Left renal cortex interstitium (tissue), 4 donors: ENCODE results near the gene NUMB. TPM values are rescaled to one million over a fixed set of nuclear protein-coding genes. Genes with fewer than 3 reads are reported as not detected.
"Not testable (repeated sequence)": the region's sequence is repeated elsewhere in the genome, so short reads cannot be mapped to it uniquely, and the experiment has no call there.

Experiments used
- DNase-seq, 4 donors: peaks; one replicate each; pipeline ENCODE4 v3.0.0-alpha.2; 2013; ENCODE audit warnings: low read depth in 4 of 4, low spot score in 2 of 4, missing footprints in 1 of 4
- polyA plus RNA-seq, 4 donors: library from polyadenylated mRNA; unstranded; fragments of 120-200 nt; gene quantifications; one replicate each; pipeline ENCODE4 v1.2.1, GENCODE V29; 2013; ENCODE audit not compliant: insufficient read length in 4 of 4

The NUMB gene
- polyA plus RNA-seq, 4 donors = 65.1 to 122 (median 90.5) TPM

DNA sequence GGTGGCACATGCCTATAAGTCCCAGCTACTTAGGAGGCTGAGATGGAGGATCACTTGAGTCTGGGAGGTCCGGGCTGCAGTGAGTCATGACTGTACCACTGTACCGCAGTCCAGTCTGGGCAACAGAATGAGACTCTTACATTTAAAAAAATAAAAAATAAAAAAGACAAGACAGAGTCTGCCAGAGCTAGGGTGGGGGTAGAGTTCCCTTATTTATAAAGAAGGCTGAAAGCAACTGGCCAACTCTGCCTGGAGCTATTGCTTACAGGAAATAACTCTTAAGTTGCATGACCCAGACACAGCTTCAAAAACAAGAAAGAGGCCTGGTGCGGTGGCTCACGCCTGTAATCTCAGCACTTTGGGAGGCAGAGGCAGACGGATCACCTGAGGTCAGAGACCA, 31.5 kb downstream of the NUMB start:
- no peak for DNase-seq

DNA sequence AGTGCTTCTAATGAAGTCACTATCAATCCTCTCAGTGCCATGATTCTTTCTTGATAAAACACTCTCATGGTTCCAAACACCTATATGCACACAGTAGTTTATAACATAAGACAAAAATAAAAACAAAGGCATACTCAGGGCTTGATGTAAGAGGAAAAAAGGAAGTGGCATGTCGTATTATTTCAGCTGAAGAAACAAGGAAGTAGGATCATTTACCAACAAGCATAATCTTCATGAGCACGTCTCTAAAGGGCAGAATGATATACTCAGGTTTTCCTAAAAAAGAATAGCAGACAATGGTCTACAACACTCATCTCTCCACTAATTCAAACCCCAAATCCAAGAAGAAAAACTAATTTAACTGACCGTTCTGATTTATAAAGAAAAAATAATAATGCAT, 33.9 kb downstream of the NUMB start:
- no peak for DNase-seq

DNA sequence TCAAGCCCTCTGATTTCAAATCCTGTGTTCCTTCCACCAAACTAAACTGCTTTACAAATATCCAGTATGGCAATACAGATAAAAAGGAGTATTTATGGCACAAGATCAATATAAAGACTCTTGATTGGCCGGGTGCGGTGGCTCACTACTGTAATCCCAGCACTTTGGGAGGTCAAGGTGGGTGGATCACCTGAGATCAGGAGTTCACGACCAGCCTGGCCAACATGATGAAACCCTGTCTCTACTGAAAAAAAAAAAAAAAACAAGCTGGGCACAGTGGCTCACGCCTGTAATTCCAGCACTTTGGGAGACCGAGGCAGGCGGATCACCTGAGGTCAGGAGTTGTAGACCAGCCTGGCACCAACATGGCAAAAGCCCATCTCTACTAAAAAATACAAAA, 35.3 kb downstream of the NUMB start:
- not testable (repeated sequence) for DNase-seq

DNA sequence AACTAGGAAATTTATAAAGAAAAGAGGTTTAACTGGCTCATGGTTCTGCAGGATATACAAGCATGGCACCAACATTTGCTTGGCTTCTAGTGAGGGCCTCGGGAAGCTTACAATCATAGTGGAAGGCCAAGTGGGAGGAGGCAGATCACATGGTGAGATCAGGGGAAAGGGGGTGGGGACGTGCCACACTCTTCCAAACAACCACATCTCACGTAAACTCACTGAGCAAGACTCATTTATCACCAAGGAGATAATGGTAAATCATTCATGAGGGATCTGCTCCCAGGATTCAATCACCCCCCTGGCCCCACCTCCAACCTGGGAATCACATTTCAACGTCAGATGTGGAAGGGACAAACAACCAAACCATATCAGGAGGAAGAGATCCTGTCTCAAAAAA, 35.8 kb downstream of the NUMB start:
- no peak for DNase-seq

DNA sequence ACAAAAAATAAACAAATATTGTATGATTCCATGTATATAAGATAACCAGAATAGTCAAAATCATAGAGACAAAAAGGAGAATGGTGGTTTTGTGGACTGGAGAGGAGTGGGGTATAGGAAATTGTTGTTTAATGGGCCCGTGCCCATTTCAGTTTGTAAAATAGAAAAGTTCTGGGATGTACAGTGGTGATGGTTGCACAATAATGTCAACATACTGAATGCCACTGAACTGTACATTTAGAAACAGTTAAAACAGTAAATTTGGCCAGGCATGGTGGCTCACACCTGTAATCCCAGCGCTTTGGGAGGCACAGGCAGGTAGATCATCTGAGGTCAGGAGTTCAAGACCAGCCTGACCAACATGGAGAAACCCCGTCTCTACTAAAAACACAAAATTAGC, 40.1 kb downstream of the NUMB start:
- DNase-seq = no peak

DNA sequence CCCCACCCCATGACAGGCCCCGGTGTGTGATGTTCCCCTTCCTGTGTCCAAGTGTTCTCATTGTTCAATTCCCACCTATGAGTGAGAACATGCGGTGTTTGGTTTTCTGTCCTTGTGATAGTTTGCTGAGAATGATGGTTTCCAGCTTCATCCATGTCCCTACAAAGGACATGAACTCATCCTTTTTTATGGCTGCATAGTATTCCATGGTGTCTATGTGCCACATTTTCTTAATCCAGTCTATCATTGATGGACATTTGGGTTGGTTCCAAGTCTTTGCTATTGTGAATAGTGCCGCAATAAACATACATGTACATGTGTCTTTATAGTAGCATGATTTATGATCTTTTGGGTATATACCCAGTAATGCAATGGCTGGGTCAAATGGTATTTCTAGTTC, 52.1 kb downstream of the NUMB start:
- DNase-seq = not testable (repeated sequence)

DNA sequence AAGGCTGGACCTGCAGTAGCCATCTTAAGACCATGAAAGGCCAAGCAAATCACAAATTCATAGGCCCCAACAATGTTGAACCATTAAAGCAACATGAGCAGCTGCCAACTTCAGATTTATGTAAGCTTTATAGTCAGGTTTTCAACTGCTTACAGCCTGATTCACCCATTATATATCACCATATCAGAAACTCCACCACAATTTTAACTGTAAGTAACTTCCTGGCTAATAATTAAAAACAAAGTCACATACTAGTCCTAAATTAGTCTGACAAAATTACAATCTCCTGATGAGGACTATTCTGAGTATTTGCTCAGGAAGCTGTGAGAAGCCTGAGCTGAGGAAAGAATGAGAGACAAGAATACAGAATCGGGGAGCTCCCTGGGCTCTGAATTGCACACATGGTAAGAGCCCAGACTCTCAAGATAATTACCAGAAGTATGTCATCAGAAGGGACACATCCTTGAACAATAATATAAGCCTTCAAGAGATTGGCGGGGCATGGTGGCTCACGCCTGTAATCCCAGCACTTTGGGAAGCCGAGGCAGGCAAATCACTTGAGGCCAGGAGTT, 55.1 kb downstream of the NUMB start:
- DNase-seq = no peak

DNA sequence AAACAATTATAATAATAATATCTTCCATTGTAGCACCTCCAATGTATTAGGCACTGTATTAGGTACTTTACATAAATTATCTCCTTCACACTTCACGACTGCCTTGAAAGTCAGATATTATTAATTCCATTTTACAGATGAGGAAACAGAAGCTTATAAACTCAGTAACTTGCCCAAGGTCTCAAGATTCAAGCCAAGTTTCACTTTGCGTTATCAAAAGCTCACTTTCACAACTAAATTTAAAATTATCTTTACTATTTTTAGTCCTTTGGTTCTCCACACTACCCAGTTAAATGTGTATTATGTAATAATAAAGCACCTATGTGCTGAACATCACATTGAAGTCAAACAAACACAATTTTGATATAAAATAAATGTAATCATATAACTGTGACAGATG, 55.8 kb downstream of the NUMB start:
- no peak for DNase-seq

DNA sequence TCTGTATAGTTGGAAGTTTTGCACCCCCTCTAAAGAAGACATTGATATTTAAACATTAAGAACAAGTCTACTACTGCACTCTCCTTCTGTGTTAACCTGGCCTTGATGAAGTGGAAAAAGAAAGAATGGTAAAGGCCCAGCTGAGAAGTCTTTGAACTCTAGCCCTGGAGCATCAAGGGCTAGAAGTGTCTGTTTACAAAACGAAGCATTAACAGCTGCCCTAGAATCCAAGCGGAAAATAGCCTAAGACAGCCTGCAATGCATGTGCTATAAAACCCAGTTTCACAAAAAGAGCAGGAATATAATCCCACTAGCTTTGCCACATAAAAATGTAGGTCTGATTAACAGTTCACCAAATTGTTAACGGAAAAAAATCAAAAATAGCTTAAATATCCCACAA, 60.5 kb downstream of the NUMB start:
- no peak for DNase-seq

DNA sequence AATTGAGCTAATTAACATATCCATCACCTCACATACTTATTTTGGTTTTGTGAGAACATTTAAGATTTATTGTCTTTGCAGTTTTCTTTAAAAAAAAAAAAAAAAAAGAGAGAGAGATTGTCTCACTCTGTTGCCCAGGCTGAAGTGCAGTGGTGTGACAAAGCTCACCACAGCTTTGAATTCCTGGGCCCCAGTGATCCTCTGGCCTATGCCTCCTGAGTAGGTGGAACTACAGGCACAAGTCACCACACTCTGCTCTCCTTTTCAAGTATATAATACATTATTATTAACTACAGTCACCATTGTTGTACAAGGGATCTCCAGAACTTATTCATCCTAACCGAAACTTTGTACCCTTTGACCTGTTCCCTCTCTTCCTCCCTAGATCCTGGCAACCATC, 64.0 kb downstream of the NUMB start:
- DNase-seq = no peak

DNA sequence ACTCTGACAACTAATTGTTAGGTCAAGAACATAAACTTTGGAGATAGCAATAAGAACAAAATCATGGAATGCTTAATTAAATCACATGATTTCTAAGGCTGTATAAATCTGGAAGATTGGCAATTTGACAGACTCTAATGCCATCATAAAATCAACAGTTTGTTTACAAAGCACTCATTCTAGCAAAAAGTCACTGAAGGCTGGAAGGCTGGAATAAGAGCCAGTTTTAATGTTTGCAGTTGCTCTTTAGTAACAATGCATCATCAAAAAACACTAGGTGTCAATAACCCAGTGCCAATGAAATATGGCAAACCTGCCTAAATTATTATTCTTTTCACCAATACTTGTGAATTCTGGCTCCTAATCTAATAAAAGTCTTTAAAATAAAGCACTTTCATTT, 65.0 kb downstream of the NUMB start:
- no peak for DNase-seq

DNA sequence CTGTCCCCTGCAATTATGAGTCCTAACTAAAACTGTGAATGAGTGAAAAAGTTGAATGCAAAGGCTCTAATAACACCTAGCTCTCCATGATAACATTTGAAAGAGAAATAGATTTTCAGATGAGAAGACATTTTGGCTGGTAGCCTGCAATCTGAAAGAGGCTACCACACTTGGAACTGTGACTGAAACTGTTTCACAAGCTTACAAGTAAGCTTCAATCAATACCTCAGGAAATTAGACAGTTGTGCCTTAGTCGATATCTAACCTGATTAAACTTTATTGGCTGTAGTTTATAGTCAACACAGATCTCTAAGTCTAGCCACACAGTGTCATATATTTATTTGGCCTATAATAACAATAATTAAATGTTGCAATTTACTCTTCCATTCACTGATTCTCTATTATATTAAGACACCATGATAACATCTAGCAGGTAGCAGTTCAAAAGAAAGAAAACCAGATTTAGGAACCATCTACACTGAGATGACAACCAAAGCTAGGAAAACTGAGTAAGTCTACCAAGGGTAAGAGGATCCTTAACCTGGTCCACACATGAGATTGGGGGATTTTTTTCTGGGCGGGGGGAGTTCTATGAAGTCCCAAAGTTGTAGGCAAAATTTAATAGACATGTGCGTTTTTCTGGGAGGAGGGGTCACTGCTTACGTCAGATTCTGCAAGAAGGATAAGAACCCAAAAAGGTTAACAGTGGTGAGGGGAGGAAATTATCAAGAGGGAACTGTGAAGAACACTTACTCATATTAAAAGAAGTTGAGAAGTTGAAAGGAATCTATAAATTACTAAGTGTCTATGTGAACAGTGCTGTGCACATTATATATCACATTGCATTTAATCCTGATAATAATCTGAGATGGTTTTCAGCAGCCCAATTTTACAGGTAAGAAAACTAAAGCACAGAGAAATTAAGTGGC, 65.8 kb downstream of the NUMB start:
- DNase-seq = no peak

DNA sequence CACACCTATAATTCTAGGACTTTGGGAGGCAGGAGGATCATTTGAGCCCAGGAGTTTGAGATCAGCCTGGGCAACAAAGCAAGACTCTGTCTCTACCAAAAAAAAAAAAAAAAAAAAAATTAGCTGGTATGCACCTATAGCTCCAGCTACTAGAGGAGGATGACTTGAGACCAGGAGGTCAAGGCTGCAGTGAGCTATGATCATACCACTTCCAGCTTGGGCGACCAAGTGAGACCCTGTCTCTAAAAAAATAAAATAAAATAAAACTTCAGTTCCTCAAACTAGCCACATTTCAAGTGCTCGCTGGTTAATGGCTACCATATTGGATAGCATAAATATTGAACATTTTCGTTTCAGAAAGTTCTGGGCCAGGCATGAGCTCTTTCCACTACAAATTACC, 70.5 kb downstream of the NUMB start:
- DNase-seq = not testable (repeated sequence)

DNA sequence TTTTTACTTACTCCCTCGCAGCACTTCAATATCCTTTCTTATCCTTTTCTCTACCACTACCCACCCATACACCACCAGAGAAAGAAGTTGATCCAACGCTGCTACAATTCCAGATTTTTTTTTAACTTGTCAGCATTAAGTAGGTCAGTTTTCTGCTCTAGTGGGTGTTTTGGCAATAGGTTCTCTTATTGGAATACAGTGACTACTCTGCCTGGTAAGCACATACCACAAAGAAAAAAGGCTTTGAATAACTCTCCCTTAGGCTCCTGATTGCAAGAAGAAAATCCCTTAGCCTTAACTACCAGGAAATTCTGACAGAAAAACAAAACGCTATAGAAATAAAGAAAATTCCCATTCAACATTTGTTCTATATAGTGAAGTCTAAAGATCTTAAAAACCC, 72.0 kb downstream of the NUMB start:
- no peak for DNase-seq

DNA sequence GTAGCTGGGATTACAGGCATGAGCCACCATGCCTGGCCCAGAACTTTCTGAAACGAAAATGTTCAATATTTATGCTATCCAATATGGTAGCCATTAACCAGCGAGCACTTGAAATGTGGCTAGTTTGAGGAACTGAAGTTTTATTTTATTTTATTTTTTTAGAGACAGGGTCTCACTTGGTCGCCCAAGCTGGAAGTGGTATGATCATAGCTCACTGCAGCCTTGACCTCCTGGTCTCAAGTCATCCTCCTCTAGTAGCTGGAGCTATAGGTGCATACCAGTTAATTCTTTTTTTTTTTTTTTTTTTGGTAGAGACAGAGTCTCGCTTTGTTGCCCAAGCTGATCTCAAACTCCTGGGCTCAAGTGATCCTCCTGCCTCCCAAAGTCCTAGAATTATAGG, 73.3 kb downstream of the NUMB start:
- DNase-seq = not testable (repeated sequence)

DNA sequence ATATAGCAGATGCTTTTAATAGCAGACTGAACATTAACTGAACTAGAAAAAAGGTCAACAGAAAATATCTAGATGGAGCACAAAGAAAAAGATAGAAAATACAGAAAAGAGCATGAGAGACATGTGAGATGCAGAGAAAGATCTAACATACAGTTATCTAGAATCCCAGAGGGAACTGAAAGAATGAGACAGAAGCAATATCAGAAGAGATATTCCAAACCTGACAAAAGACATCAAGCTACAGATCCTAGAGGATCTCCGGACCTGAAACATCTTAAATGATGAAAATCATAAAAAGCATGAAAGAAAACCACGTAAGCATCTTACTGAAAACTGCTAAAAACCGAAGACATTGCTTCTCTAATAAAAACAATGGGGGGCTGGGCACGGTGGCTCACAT, 75.0 kb downstream of the NUMB start:
- no peak for DNase-seq

DNA sequence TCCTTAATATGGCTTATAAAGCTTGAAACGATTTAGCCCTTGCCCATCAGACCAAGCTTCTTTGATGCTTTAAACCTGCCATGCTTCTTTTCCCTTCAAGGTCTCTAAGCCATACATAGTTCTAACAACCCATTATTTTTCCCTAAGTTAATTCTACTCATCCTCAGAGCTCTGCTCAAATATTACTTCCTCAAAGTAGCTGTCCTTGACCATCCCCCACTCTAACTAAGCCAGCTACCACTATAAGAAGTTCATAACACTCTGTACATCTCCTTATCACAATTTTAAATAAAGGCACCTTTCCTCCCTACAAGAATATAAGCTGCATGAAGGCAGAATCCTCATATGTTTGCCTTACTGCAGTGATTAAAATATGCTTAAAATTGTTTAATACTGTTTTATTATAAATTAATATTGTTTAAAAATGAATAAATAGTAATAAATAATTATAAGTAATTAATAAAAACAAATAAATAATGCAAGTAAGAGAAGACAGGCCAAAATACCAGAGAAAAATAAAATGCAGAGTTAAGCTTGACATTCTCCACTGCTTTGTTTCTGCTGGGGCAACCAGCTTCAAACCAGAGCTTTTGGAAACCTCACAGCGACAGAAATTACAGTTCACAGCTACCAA, 76.8 kb downstream of the NUMB start:
- DNase-seq = no peak

DNA sequence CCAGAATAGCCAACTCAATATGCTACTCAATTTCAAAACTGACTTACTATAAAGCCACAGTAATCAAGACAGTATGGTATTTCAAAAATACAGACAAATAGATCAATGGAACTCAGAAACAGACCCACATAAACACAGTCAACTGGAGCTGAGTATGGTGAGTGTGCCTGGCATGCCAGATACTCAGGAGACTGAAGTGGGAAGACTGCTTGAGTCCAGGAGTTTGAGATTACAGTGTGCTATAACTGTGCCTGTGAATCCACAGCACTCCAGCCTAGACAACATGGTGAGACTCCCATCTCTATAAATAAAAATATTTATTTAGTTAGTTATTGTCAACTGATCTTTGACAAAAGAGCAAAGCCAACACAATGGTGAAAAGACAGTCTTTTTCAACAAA, 81.8 kb downstream of the NUMB start:
- DNase-seq = no peak

DNA sequence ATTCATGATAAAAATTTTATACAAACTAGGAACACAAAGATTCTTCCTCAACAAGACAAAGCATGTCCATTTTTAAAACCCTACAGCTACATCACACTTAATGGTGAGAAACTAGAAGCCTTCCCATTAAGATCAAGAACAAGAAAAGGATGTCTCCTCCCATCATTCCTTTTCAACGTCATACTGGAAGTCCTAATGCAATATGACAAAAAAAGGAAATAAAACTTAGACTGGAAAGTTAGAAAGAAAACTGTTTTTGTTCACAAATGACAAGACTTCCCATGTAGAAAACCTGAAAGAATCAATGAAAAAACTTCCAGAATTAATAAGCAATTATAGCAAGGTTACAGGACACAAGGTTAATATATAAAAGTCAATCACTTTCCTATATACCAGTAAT, 82.5 kb downstream of the NUMB start:
- DNase-seq = no peak

DNA sequence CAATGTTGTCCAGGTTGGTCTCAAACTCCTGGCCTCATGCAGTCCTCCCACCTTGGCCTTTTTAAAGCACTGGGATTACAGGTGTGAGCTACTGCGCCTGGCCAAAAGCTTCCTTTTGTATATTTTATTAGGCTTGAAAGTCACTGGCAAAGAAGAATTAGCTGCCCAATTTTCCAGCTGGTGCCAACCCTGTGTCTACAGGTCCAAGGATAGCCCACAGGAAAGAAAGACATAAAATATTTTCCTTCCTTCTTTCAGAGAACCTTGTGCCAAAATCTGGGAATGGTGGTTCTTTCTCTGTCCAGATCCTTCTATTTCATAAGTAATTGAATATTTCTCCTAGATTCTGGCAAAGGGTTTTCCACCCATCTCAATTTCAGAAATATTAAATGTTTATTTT, 84.1 kb downstream of the NUMB start:
- DNase-seq = no peak

DNA sequence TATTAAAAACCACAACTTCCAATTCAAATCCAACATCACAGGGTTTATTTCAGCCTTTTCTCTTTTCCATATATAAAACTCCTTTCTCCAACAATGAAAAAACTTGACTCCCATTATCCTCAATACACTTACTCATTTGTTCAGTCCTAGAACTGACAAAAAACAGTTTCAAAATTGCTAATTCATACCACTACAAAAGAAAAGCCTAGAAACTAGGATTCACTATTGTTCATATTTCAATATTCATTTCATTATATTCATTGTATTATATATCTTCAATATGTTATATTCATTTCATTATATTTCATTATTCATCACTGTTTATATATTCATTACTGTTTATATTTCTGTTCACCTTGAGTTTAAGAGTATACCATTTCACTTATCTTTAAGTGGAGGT, 85.8 kb downstream of the NUMB start:
- DNase-seq = no peak

DNA sequence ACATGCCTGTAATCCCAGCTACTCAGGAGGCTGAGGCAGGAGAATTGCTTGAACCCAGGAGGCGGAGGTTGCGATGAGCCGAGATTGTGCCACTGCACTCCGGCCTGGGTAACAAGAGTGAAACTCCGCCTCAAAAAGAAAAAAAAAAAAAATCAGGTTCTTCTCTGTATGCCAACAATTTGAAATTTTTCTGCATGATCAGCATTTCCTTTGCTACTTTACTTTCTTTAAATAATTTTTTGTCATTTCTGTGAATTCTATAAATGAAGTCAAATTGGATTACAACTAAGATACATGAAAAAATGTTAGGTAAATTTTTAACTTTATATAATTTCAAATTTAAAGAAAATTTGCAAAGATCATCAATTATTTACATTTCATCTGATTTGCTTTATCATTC, 87.8 kb downstream of the NUMB start:
- DNase-seq = no peak
